HCT116 (cell line): Measurements from ENCODE around the gene CACNG6. TPM values are rescaled to one million over a fixed set of nuclear protein-coding genes. Genes with fewer than 3 reads are reported as not detected.

Source experiments
- ATAC-seq: fragments of 200-7000 bp; cut with Tn5 transposase; 2 replicates; pipeline ENCODE4 v1.9.1; 2020; ENCODE audit warnings: mild to moderate bottlenecking, moderate library complexity
- BruUV-seq: library from RNA; stranded (reverse); fragments of 400-500 nt; replicated peaks from 2 replicates; lab custom pipeline; 2021; lab: Mats Ljungman, UMichigan
- CTCF ChIA-PET: fragments of 300-600 bp; sonication (Branson Sonifier 250); formaldehyde crosslinking; loops from one replicate; lab custom pipeline; 2021; ENCODE audit warnings: antibody characterized with exemption; lab: Charles Lee
- POLR2A ChIA-PET: fragments of 300-600, 350-600 bp; sonication (Branson Sonifier 250); formaldehyde crosslinking; loops from one replicate; lab custom pipeline; 2021; ENCODE audit warnings: antibody characterized with exemption; lab: Charles Lee
- RAD21 ChIA-PET, 2 experiments: fragments of 300-600 bp; sonication (Branson Sonifier 250); formaldehyde crosslinking; loops; one replicate each; lab custom pipeline; 2023; ENCODE audit warnings: low total read pairs in 2 of 2; ENCODE audit not compliant: uncharacterized antibody in 2 of 2, unreplicated experiment in 2 of 2, low non-redundant PET in 1 of 2; lab: Charles Lee
- DNase-seq: peaks from one replicate; pipeline ENCODE4 v3.0.0-alpha.2; 2010; ENCODE audit warnings: low read depth, low spot score
- H2AFZ ChIP-seq: fragments of 200-600 bp; shearing (Covaris generic), sonication (generic); 2 replicates; pipeline ENCODE4 v1.6.1; 2017; ENCODE audit warnings: low read depth, mixed run types, mixed read lengths, antibody characterized with exemption, low read length; ENCODE audit not compliant: poor library complexity, severe bottlenecking
- H3K27ac ChIP-seq: 2 replicates; pipeline ENCODE4 v1.5.1; 2012; ENCODE audit warnings: low read depth, low read length
- H3K27me3 ChIP-seq: fragments of 200-600 bp; sonication (generic); 2 replicates; pipeline ENCODE4 v1.6.1; 2016; ENCODE audit warnings: mixed run types, low read length, mixed read lengths; ENCODE audit not compliant: insufficient read depth
- H3K36me3 ChIP-seq, 2 experiments: fragments of 200-500 bp in 1 of 2; fragments of 200-600 bp in 1 of 2; sonication (Bioruptor generic) in 1 of 2; sonication (generic) in 1 of 2; 2 replicates each; pipeline versions ENCODE4 v1.5.1 to v1.6.1; 2014 to 2016; ENCODE audit warnings: low read length in 2 of 2, inconsistent platforms in 1 of 2, mixed read lengths in 1 of 2, mixed run types in 1 of 2; ENCODE audit not compliant: insufficient read depth in 2 of 2, control insufficient read depth in 1 of 2
- H3K4me1 ChIP-seq, 2 experiments: fragments of 200-600 bp in 1 of 2; sonication (generic) in 1 of 2; 2 replicates each; pipeline versions ENCODE4 v1.5.1 to v1.6.1; 2012 to 2017; ENCODE audit warnings: low read length in 2 of 2, inconsistent platforms in 1 of 2, mild to moderate bottlenecking in 1 of 2, mixed read lengths in 1 of 2, mixed run types in 1 of 2, moderate library complexity in 1 of 2; ENCODE audit not compliant: insufficient read depth in 2 of 2, control insufficient read depth in 1 of 2
- H3K4me2 ChIP-seq: fragments of 200-600 bp; sonication (generic); 2 replicates; pipeline ENCODE4 v1.6.1; 2017; ENCODE audit warnings: mixed run types, low read length, mixed read lengths
- H3K4me3 ChIP-seq, 2 experiments: fragments of 200-600 bp in 1 of 2; sonication (generic) in 1 of 2; replicated peaks in 1 of 2; 2 replicates each; pipeline ENCODE4 v1.5.1; 2011 to 2016; ENCODE audit warnings: low read length in 2 of 2, control low read depth in 1 of 2, low read depth in 1 of 2, mild to moderate bottlenecking in 1 of 2, mixed read lengths in 1 of 2, mixed run types in 1 of 2
- H3K79me2 ChIP-seq: fragments of 200-600 bp; sonication (generic); 2 replicates; pipeline ENCODE4 v1.6.1; 2017; ENCODE audit warnings: mild to moderate bottlenecking, mixed run types, low read length, moderate library complexity, mixed read lengths; ENCODE audit not compliant: insufficient read depth
- H3K9ac ChIP-seq: fragments of 200-600 bp; sonication (generic); 2 replicates; pipeline ENCODE4 v1.6.1; 2016; ENCODE audit warnings: low read length, mixed read lengths
- H3K9me2 ChIP-seq: fragments of 200-600 bp; sonication (generic), shearing (Covaris generic); 2 replicates; pipeline ENCODE4 v1.6.1; 2017; ENCODE audit warnings: mixed run types, mild to moderate bottlenecking, moderate library complexity; ENCODE audit not compliant: insufficient read depth
- H3K9me3 ChIP-seq, 2 experiments: fragments of 200-500 bp in 1 of 2; fragments of 200-600 bp in 1 of 2; sonication (Bioruptor generic) in 1 of 2; sonication (generic) in 1 of 2; 2 replicates each; pipeline ENCODE4 v1.6.1; 2014 to 2017; ENCODE audit warnings: low read length in 2 of 2, mixed read lengths in 2 of 2, inconsistent platforms in 1 of 2, low read depth in 1 of 2, mild to moderate bottlenecking in 1 of 2, mixed run types in 1 of 2, moderate library complexity in 1 of 2; ENCODE audit not compliant: control insufficient read depth in 1 of 2, insufficient read depth in 1 of 2
- H4K20me1 ChIP-seq: fragments of 200-600 bp; sonication (generic), shearing (Covaris generic); 2 replicates; pipeline ENCODE4 v1.6.1; 2017; ENCODE audit warnings: mixed run types, mild to moderate bottlenecking, moderate library complexity; ENCODE audit not compliant: insufficient read depth
- SIN3A ChIP-seq: IDR thresholded peaks from 2 replicates; pipeline ENCODE4 v1.6.1; 2012; ENCODE audit warnings: low read depth
- intact Hi-C: fragments of 100-400 bp; cut with micrococcal nuclease; formaldehyde crosslinking; loops from 2 replicates; pipeline ENCODE4 v1.10.0; 2022
- microRNA counts: library from miRNA; unstranded; fragments of <30 nt; microRNA quantifications from one replicate; lab custom pipeline; 2015
- total RNA-seq: library from RNA; stranded (reverse); gene quantifications from one replicate; pipeline ENCODE4 v1.2.1, GENCODE V29; 2021; ENCODE audit not compliant: unreplicated experiment

The CACNG6 gene
- total RNA-seq, 1 experiment from 2014 or later, result 0.15 TPM

DNA sequence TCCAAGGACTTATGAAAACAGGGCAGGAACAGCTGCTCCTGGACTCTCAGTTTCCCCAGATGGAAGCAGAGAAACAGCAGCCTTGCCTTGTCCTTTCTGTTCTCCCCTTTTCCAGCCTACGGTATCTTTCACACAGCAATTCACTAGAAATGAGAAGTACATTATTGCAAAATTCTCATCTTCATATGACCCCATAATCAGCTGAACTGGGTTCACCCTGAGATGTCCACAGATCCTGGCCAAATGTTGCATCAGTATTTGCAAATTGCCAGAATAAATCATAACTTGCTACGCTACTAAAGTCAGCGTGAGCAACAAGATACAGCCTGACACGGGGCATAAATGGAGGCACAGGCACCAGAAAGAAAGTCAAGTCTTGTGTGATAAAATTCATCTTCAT lies 56.2 kb downstream of the CACNG6 start:
- peaks cover 17% of the 10 kb centered on the region; the same call in 1 of the 2 replicates for H3K27me3 ChIP-seq
- H3K9me3 ChIP-seq, result no peaks in the 10 kb centered on the region
- no peaks in the 10 kb centered on the region for H3K79me2 ChIP-seq
- RAD21 ChIA-PET, result no interaction called here
- H3K36me3 ChIP-seq, result no peaks in the 10 kb centered on the region
- TF ChIP-seq SIN3A, result no peak
- TF ChIP-seq, all 23 proteins: peak for 0
- Histone ChIP-seq H3K9me2 (no peaks in the 10 kb centered on the region), H3K9ac (no peak overlapping the region), H3K27ac (no peak overlapping the region), H3K4me1 (no peaks in the 10 kb centered on the region), H2AFZ (no peak overlapping the region), H3K4me2 (no peak overlapping the region), H4K20me1 (no peaks in the 10 kb centered on the region), H3K4me3 (no peak overlapping the region)
- ChIA-PET CTCF (interaction anchor here (1.0 kb wide), 1 partner anchor 237 kb away, joined by 3 read pairs; no protein-coding TSS in a partner anchor), POLR2A (no interaction called here)
- ATAC-seq (no peak), DNase-seq (no peak)
- intact Hi-C loops, result no loop called here
- BruUV-seq, result no TSS peak

MicroRNAs within 50 kb of the gene (microRNA counts, 767-probe panel; counts per million panel counts)
- microRNA hsa-miR-935 (lab: Ali Mortazavi, UCI), result not detected

Other genes with a start within 250 kb of the CACNG6 start
- 0.25 TPM for gene NLRP12, start 167.3 kb upstream of the CACNG6 start, total RNA-seq
- gene MYADM, start 123.8 kb upstream of the CACNG6 start, total RNA-seq, result 79.6 TPM
- gene PRKCG, start 109.4 kb upstream of the CACNG6 start, total RNA-seq, result 2.8 TPM
- gene CACNG7, start 82.4 kb upstream of the CACNG6 start, total RNA-seq, result not detected
- 0.93 TPM for gene CACNG8, start 28.7 kb upstream of the CACNG6 start, total RNA-seq
- gene VSTM1, start 72.3 kb downstream of the CACNG6 start, total RNA-seq, result not detected
- gene TARM1, start 89.7 kb downstream of the CACNG6 start, total RNA-seq, result not detected
- gene OSCAR, start 109.2 kb downstream of the CACNG6 start, total RNA-seq, result 0.59 TPM
- gene NDUFA3, start 111.2 kb downstream of the CACNG6 start, total RNA-seq, result 149 TPM
- gene TFPT, start 124.0 kb downstream of the CACNG6 start, total RNA-seq, result 7.1 TPM
- gene PRPF31, start 124.1 kb downstream of the CACNG6 start, total RNA-seq, result 99.0 TPM
- 76.7 TPM for gene CNOT3, start 146.1 kb downstream of the CACNG6 start, total RNA-seq
- 7.6 TPM for gene LENG1, start 168.1 kb downstream of the CACNG6 start, total RNA-seq
- gene TMC4, start 181.5 kb downstream of the CACNG6 start, total RNA-seq, result 60.3 TPM
- gene MBOAT7, start 197.9 kb downstream of the CACNG6 start, total RNA-seq, result 113 TPM
- 99.9 TPM for gene TSEN34, start 199.7 kb downstream of the CACNG6 start, total RNA-seq
- gene RPS9, start 209.2 kb downstream of the CACNG6 start, total RNA-seq, result 1,666 TPM
- 0.12 TPM for gene LILRB3, start 231.4 kb downstream of the CACNG6 start, total RNA-seq